CD4-positive, alpha-beta T cell treated with Interleukin-10 for 1 hour (primary cell): Measurements from ENCODE around the gene FAM107A.

ENCODE experiments used
- DNase-seq: peaks from one replicate; pipeline ENCODE4 v3.0.0-alpha.2; 2020

Gene FAM107A

DNA sequence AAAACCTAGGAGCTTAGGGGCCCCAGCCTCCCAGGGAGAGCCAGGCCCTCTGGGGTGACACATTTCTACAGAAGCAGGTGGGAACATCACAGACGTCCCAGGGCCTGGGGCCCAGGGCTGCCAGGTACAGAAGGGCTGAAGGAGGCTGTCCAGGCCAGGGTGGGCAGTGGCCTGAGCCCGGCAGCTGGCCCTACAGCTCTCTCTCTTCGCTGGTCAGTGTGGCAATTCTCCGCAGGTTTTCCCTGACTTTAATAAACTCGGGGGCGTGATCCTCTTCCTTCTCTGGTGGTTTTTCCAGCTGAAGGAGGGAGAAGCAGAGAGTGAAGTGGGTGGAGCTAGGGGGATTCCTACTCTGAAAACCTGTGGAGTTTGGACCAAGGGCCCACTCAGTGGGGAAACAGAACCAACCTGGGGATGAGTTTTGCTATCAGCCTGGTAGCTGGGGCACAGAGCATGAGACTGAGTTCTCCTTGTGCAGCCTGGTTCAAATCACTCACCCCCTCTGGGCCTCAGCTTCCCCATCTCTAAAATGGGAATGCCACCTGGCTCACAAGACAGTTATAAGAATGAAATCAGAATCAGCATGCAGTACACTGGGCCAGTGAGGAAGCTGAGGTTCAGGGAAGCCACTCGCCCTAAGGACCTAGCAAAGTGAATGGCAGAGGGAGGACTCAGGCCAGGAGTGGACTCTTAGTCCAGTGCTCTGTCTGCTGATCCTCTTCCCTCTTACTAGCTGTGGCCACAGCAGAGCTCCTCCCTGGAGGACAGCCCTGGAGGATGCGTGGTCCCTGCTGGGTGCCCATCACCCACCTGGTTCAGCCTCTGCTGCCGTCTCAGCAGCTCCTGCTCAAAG lies 10.6 kb downstream of the FAM107A start:
- DNase-seq, result no peak

- no peak for DNase-seq
Observed at GRCh38 chr3:58565621-58566397, 11.4 kb downstream of the FAM107A start.

GRCh38 chr3:58564456-58565160 lies 12.6 kb downstream of the FAM107A start:
- no peak for DNase-seq

- no peak for DNase-seq
Observed at GRCh38 chr3:58564054-58564453, 13.1 kb downstream of the FAM107A start.

- DNase-seq, result no peak
Observed at GRCh38 chr3:58563386-58564035, 13.7 kb downstream of the FAM107A start.

DNA sequence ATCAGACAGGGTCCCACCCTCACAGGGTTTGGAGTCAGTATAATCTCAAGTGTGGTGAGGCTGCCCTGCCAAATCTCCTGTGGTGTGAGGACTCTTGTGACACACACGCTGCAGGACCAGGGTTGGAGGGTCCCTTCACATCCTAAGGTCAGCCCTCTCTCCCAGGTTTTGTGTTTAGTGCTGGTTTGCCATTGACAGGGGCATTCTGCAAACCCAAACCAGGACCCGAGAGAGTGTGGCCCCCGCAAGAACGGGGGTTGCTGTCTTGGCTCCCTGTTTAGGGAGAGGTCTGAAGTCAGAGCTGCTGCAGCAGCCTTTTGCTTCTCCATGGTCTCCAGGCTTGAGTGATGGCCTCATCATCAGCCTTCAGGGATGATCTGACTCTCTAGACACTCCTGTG lies 14.7 kb downstream of the FAM107A start:
- DNase-seq, result no peak

- DNase-seq, result no peak
Observed at GRCh38 chr3:58560771-58561311, 16.4 kb downstream of the FAM107A start.

- DNase-seq, result no peak
Observed at GRCh38 chr3:58559586-58559985, 17.6 kb downstream of the FAM107A start.

DNA sequence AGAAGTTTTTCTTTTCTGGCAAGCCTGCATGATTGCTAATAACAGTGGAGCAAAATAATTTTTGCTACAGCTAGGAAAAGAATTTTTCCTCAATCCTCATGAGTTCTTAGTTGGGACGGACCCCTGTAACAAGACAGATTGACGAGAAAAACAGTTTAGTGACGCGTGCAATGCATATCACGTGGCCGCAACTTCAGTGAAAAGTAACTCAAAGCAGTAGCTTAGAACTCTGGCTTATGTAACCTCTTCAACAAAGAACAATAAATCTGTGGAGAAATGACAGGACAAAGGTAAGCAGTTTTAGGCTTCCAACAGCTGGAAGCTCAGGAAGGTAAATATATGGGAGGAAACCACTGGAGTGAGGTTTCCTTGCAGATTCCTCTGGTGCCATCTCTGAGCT lies 19.7 kb downstream of the FAM107A start:
- DNase-seq, result no peak

- DNase-seq, result no peak
Observed at GRCh38 chr3:58556761-58557221, 20.4 kb downstream of the FAM107A start.

- no peak for DNase-seq
Observed at GRCh38 chr3:58556001-58556400, 21.2 kb downstream of the FAM107A start.

GRCh38 chr3:58555203-58555602 lies 22.0 kb downstream of the FAM107A start:
- DNase-seq, result no peak

- no peak for DNase-seq
Observed at GRCh38 chr3:58553003-58553402, 24.2 kb downstream of the FAM107A start.

- DNase-seq, result no peak
Observed at GRCh38 chr3:58551636-58552180, 25.5 kb downstream of the FAM107A start.

DNA sequence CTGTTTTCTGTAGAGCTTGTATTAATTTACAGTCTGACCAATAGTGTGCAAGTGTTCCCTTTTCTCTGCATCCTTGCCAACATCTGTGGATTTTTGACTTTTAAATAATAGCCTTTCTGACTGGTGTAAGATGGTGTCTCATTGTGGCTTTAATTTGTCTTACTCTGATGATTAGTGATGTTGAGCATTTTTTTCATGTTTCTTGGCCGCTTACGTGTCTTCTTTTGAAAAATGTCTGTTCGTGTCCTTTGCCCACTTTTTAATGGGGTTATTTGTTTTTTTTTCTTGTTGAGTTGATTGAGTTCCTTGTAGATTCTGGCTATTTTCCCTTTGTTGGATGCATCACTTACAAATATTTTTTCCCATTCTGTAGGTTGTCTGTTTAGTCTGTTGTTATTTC lies 32.6 kb downstream of the FAM107A start:
- no peak for DNase-seq

- no peak for DNase-seq
Observed at GRCh38 chr3:58540176-58540858, 36.9 kb downstream of the FAM107A start.

DNA sequence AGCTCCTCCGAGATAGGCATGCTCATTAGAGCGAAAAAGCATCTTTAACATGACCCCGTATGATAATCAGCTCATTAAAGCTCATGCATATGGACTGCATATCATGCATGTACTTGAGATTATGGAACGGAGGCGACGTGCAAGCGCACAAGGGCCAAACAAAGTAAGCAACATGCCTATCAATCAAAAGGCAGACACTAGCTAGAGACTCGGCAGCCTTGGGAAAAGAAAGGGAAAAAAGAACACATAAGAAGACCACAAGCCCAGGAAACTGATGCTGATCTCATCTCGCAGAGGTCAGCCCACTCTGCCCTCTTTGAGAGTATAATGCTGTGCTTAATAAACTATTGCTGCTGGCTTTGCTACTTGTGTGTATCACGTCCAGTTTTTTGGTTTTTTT lies 37.6 kb downstream of the FAM107A start:
- no peak for DNase-seq

- DNase-seq, result no peak
Observed at GRCh38 chr3:58537412-58538301, 39.5 kb downstream of the FAM107A start.

DNA sequence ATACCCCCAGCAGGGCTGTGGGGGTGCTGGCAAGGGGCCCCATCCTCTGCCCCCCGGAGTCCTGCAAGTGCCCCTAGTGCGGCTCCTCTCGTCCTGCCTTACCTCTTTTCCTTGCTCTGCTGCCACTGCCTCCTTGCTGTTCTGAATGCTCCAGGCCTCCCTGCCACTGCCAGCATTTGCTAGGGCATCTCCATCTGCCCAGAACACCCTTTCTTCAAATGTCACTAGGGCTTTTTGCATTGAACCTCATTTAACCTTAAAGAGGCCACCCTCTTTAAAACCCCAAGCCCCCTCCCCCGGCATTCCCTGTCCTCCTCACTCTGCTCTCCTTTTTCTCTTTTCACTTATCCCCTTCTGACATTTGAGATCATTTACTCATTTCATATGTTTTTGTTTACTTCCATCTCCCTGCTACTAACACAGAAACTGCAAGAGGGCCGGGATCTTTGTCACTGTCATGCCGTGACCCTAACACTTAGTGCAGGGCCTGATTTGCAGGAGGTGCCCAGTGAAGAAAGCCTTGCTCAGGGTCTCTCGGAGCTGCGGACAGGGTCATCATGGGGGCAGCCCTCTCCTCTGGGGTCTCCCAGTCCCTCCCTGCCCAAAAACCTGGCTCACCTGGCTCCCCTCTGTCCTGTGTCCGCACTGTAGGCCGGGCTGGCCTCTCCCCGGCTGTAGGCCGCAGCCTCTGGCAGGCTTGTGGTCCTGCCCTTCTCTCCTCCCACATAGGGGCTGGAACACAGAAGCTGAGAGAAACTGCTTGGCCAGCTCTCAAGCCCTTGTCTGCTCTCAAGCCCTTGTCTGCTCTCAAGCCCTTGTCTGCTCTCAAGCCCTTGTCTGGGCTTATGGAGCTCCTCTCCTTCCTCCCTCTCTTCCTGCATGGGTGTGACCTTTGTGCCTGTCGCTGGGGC lies 40.4 kb downstream of the FAM107A start, which contains the start of gene ACOX2:
TSS of gene ACOX2 (minus strand) at position 690 of the 911 bp plus-strand sequence. CDS start 2,084 bp downstream, outside the sequence.
- DNase-seq, result no peak
